Measurements from ENCODE around the gene AKT3. TPM values are rescaled to one million over a fixed set of nuclear protein-coding genes. Genes with fewer than 3 reads are reported as not detected.
A peak's percentile ranks its signal among the peaks of the same experiment; 100 is the strongest.
"Not testable (repeated sequence)": the region's sequence is repeated elsewhere in the genome, so short reads cannot be mapped to it uniquely, and the experiment has no call there.

The AKT3 gene
- total RNA-seq, 1 donor from 2014 or later, result 20.6 TPM

GRCh38 chr1:243884603-243885002 lies 34.6 kb upstream of the AKT3 start:
- Histone ChIP-seq H3K27me3 (ENCODE audit: low read depth) (peaks cover 8% of the 10 kb centered on the region), H3K9me3 (replicated peaks) (no peaks in the 10 kb centered on the region), H3K4me3 (no peak overlapping the region), H3K4me1 (no peaks in the 10 kb centered on the region), H3K36me3 (no peaks in the 10 kb centered on the region), H3K27ac (replicated peaks) (no peak overlapping the region)
- intact Hi-C loops (cut with micrococcal nuclease), result no loop called here
- no peak for DNase-seq
- TF ChIP-seq CTCF (IDR thresholded peaks at IDR 0.05; ENCODE audit: borderline replicate concordance), result no peak

DNA sequence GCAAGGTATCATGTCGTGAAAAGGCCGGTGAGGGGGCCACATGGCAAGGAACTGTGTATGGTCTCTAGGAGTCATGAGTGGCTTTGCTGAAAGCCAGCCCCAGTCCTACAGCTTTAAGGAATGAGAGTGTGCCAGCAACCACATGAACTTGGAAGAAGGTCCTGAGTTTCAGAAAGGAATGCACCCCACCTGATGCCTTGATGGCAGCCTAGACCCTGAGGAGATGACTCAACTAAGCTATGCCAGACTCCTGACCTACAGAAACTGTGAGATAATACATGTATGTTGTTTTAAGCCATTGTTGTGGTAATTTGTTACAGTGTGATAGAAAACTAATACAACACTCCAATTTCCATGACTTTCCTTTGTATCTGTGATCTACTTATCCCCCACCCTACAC lies 33.5 kb upstream of the AKT3 start:
- DNase-seq, result no peak
- no peak for TF ChIP-seq CTCF (IDR thresholded peaks at IDR 0.05; ENCODE audit: borderline replicate concordance)
- H3K9me3 ChIP-seq (replicated peaks), result no peaks in the 10 kb centered on the region

GRCh38 chr1:243882276-243882675 lies 32.2 kb upstream of the AKT3 start:
- no peak for DNase-seq
- Histone ChIP-seq H3K36me3 (no peaks in the 10 kb centered on the region), H3K4me3 (no peak overlapping the region), H3K4me1 (no peaks in the 10 kb centered on the region), H3K27me3 (ENCODE audit: low read depth) (peaks cover 8% of the 10 kb centered on the region), H3K9me3 (replicated peaks) (no peaks in the 10 kb centered on the region), H3K27ac (replicated peaks) (no peak overlapping the region)
- intact Hi-C loops (cut with micrococcal nuclease), result no loop called here
- no peak for TF ChIP-seq CTCF (IDR thresholded peaks at IDR 0.05; ENCODE audit: borderline replicate concordance)

More for the DNA sequence above, 33.5 kb upstream of the AKT3 start:
- no peaks in the 10 kb centered on the region for H3K4me1 ChIP-seq
- H3K36me3 ChIP-seq, result no peaks in the 10 kb centered on the region
- H3K4me3 ChIP-seq, result no peak overlapping the region
- H3K27me3 ChIP-seq (ENCODE audit: low read depth), result peaks cover 8% of the 10 kb centered on the region
- intact Hi-C loops (cut with micrococcal nuclease), result no loop called here
- H3K27ac ChIP-seq (replicated peaks), result no peak overlapping the region

DNA sequence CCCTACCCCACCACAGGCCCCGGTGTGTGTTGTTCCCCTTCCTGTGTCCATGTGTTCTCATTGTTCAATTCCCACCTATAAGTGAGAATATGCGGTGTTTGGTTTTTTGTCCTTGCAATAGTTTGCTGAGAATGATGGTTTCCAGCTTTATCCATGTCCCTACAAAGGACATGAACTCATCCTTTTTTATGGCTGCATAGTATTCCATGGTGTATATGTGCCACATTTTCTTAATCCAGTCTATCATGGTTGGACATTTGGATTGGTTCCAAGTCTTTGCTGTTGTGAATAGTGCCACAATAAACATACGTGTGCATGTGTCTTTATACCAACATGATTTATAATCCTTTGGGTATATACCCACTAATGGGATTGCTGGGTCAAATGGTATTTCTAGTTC lies 27.0 kb upstream of the AKT3 start:
- DNase-seq; H3K27me3 ChIP-seq (ENCODE audit: low read depth); intact Hi-C loops (cut with micrococcal nuclease); H3K27ac ChIP-seq (replicated peaks); H3K4me3 ChIP-seq; H3K4me1 ChIP-seq; H3K36me3 ChIP-seq: not testable (repeated sequence)
- peaks cover 43% of the 10 kb centered on the region for H3K9me3 ChIP-seq (replicated peaks)

- H3K9me3 ChIP-seq (replicated peaks), result no peaks in the 10 kb centered on the region
- peaks cover 64% of the 10 kb centered on the region for H3K27me3 ChIP-seq (ENCODE audit: low read depth)
- no peaks in the 10 kb centered on the region for H3K36me3 ChIP-seq
- no peak for DNase-seq
- intact Hi-C loops (cut with micrococcal nuclease), result no loop called here
- H3K4me1 ChIP-seq, result peaks cover 10% of the 10 kb centered on the region
- TF ChIP-seq CTCF (IDR thresholded peaks at IDR 0.05; ENCODE audit: borderline replicate concordance), result no peak
- no peak overlapping the region for H3K27ac ChIP-seq (replicated peaks)
- H3K4me3 ChIP-seq, result no peak overlapping the region
Observed at GRCh38 chr1:243855616-243856318, 5.7 kb upstream of the AKT3 start.

DNA sequence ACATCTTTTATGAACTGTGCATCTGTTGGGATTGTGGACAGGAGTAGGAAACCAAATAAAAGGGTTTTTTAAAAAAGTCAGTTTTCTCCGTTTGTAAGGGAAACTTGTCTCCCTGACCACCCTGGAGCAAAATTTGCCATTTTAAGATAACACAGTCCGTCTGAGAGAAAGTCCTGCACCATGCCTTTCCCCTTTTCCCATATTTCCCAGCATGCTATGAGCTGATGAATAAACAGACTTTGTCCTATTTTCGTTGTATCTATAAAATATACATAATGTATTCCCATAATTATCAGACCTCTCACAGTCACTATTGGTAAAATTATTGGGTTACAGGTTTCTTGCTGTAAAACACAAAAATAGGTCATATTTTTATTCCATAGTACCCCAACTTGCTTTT lies 1.7 kb upstream of the AKT3 start:
- DNase-seq, result no peak
- no peak for TF ChIP-seq CTCF (IDR thresholded peaks at IDR 0.05; ENCODE audit: borderline replicate concordance)
- Histone ChIP-seq H3K9me3 (replicated peaks) (no peaks in the 10 kb centered on the region), H3K27me3 (ENCODE audit: low read depth) (peaks cover 64% of the 10 kb centered on the region), H3K27ac (replicated peaks) (peak overlapping the region; percentile 96), H3K4me1 (peaks cover 34% of the 10 kb centered on the region), H3K4me3 (no peak overlapping the region), H3K36me3 (no peaks in the 10 kb centered on the region)
- intact Hi-C loops (cut with micrococcal nuclease), result no loop called here
